Right lobe of liver (tissue), 6 donors: ENCODE results near the gene KCNH1. TPM values are rescaled to one million over a fixed set of nuclear protein-coding genes. Genes with fewer than 3 reads are reported as not detected.

Source experiments
- ATAC-seq, 4 donors: fragments of 200-7000 bp; cut with Tn5 transposase; one replicate each; pipeline ENCODE4 v1.9.1; 2020; ENCODE audit warnings: mild to moderate bottlenecking in 4 of 4, moderate library complexity in 4 of 4
- DNase-seq, 3 donors: peaks; one replicate each; pipeline ENCODE4 v3.0.0-alpha.2; 2020
- H3K27ac ChIP-seq, 3 donors: fragments of 200-600 bp; one replicate each; pipeline ENCODE4 v1.8.0; 2022
- H3K27me3 ChIP-seq, 2 donors: fragments of 200-600 bp; one replicate each; pipeline ENCODE4 v1.8.0; 2022
- H3K36me3 ChIP-seq, 4 donors: fragments of 200-600 bp; sonication (generic) in 1 of 4; one replicate each; pipeline versions ENCODE4 v1.5.1 to v1.8.0; 2017 to 2022; ENCODE audit warnings: control low read depth in 1 of 4
- H3K4me1 ChIP-seq, 4 donors: fragments of 200-600 bp; sonication (generic) in 1 of 4; one replicate each; pipeline versions ENCODE4 v1.5.1 to v1.8.0; 2017 to 2022; ENCODE audit warnings: control low read depth in 1 of 4
- H3K4me3 ChIP-seq, 3 donors: fragments of 200-600 bp; one replicate each; pipeline ENCODE4 v1.8.0; 2022
- H3K9me3 ChIP-seq, 4 donors: fragments of 200-600 bp; sonication (generic) in 1 of 4; one replicate each; pipeline versions ENCODE4 v1.5.1 to v1.8.0; 2017 to 2022; ENCODE audit warnings: control low read depth in 1 of 4
- POLR2A ChIP-seq: fragments of 450-650 bp; IDR thresholded peaks from one replicate; pipeline ENCODE4 v1.6.1; 2017; ENCODE audit warnings: antibody characterized with exemption, mild to moderate bottlenecking
- WGBS: methylation state at CpG from one replicate; pipeline ENCODE4 v1.1.6; 2018; ENCODE audit warnings: low coverage, low lambda C conversion rate; ENCODE audit not compliant: insufficient coverage; ENCODE audit errors: missing lambda C conversion rate; 5-methylcytosine and 5-hydroxymethylcytosine counted together
- intact Hi-C, 2 donors: fragments of 100-400 bp; cut with DNase I; formaldehyde crosslinking; loops; one replicate each; pipeline versions ENCODE4 v1.11.2 to v1.14.1; 2022
- total RNA-seq, 6 experiments: library from RNA; depleted of rRNA in 2 of 6; stranded (reverse); fragments of >200 nt in 2 of 6; fragmentation: NEBNext Ultra II Directional in 3 of 6; extraction: Animal tissue kit (Norgen Biotek cat#: 25700) in 3 of 6; gene quantifications; one replicate each; pipeline versions ENCODE4 v1.1.0 to v1.2.4, GENCODE V29; 2016 to 2023
- TF ChIP-seq, protein P1 (sequence below), 4 donors: fragments of 200-600 bp in 3 of 4; fragments of 450-650 bp in 1 of 4; IDR thresholded peaks; one replicate each; pipeline versions ENCODE4 v1.5.1 to v1.8.0; 2016 to 2022; ENCODE audit warnings: antibody characterized with exemption in 4 of 4, mild to moderate bottlenecking in 2 of 4
- donor health status: DM: no; HTN: yes; CAD: no.
- donor health status: DM: no; HTN: no; CAD: no.
- donor health status: DM: no; HTN: no; CAD: no.
- donor health status: DM: no; HTN: yes; CAD: no.
- donor health status: DM: no; HTN: yes; CAD: no.

The KCNH1 gene
- total RNA-seq, 6 experiments from 2014 or later, result not detected

DNA sequence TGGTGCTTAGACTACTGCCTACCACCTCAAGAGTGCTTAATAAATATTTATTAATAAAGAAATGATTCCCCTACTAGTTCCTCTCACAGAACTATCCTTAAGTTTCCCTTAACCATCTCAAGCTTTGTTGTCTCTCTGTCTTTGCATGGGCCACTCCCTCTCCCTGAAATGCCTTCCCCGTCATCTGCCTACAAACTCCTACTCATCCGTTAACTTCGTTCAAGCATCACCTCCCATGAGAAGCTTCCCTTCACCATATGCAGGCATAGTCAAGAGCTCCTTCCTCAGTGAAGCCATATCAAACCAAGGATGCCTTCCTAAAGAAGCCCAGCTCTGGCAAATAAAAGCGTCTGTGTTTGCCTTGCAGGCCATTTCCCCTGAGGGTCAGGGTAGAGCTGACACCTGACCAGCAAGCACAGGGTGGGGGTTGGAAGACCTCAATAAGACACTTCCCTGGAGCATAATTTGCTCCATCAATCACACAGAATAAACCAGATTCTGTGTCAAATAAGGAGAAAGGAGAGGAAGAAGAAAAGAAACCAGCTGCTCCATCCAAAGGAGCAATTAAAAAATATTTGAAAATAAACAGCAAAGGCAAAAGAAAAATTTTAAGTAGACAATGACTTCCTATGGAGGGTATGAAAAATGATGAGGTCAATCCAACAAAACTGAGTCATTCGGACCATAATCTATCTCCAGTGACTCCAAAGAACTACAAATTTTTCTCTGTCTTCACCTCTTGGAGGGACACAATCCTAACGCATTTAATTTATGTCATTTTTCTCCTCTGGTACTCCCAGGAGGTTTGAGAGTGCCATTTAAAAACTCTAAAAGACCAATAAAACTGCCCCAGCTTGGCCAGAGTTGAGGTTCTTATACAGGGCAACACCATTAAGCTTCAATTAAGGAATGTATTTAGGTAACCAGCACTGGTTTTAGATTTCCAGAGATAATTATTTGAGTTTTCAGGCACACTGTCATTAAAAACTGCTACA, 303.6 kb downstream of the KCNH1 start:
- DNase-seq (no peak), ATAC-seq (no peak)
- no peak overlapping the region for H3K4me3 ChIP-seq
- H3K27me3 ChIP-seq, result no peaks in the 10 kb centered on the region
- intact Hi-C loops, result no loop called here
- no peak overlapping the region for H3K27ac ChIP-seq
- WGBS, result 65% methylated on average over 6 of the region's 6 CpGs
- no peaks in the 10 kb centered on the region for H3K36me3 ChIP-seq
- TF ChIP-seq, protein P1, sequence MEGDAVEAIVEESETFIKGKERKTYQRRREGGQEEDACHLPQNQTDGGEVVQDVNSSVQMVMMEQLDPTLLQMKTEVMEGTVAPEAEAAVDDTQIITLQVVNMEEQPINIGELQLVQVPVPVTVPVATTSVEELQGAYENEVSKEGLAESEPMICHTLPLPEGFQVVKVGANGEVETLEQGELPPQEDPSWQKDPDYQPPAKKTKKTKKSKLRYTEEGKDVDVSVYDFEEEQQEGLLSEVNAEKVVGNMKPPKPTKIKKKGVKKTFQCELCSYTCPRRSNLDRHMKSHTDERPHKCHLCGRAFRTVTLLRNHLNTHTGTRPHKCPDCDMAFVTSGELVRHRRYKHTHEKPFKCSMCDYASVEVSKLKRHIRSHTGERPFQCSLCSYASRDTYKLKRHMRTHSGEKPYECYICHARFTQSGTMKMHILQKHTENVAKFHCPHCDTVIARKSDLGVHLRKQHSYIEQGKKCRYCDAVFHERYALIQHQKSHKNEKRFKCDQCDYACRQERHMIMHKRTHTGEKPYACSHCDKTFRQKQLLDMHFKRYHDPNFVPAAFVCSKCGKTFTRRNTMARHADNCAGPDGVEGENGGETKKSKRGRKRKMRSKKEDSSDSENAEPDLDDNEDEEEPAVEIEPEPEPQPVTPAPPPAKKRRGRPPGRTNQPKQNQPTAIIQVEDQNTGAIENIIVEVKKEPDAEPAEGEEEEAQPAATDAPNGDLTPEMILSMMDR (IDR thresholded peaks at IDR 0.05), result no peak
- no peak for TF ChIP-seq POLR2A
- no peaks in the 10 kb centered on the region for H3K9me3 ChIP-seq
- no peaks in the 10 kb centered on the region for H3K4me1 ChIP-seq

DNA sequence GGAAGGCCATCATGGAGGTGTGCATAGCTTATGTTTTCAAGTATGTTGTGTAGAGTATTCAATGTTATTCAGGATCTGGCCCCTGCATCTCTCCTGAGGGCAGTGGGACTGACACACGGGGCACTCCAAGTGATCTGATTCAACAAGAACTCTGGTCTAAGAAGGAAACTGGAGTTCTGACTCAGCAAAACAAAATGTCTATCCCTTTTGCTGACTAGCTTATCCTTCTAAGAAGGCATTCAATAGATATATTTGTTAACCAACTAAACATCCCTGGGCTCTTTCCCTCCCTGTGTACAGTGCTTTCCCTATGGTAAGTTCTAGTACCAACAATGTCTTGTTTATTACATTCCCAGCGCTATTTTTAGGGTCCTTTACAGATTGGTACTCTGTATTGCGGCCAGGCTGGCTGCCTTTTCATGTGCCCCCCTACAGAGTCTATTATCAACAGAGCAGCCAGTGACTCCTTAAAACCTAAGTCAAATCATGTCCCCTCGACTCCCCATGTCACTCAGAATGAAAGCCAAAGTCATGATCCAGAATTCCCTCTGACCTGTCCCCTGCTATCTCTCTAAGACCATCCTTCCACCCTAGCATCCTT, 304.9 kb downstream of the KCNH1 start:
- Histone ChIP-seq H3K4me1 (no peaks in the 10 kb centered on the region), H3K4me3 (no peak overlapping the region), H3K36me3 (no peaks in the 10 kb centered on the region), H3K27me3 (no peaks in the 10 kb centered on the region), H3K27ac (no peak overlapping the region), H3K9me3 (no peaks in the 10 kb centered on the region)
- no peak for ATAC-seq
- WGBS, result 63% methylated on average over 4 of the region's 4 CpGs
- intact Hi-C loops, result no loop called here
- TF ChIP-seq, protein P1 (IDR thresholded peaks at IDR 0.05), result no peak
- TF ChIP-seq POLR2A, result no peak
- DNase-seq, result no peak

DNA sequence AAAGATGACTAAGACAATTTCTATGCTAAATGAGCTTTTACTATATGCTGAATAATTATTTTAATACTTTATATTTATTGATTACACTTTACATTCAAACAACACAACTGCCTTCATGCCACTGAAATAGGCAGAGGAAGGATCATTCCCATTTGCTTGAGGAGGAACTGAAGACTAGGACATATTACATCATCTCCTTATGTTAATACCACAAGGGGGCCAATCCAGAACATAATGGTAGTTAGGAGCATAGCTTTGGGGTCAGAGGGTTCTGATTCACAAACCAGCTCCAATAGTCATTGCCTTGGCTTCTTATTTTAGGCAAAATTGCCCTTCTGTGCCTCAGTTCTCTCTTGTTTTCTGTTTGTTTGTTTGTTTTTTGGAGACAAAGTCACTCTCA, 306.5 kb downstream of the KCNH1 start:
- no peak overlapping the region for H3K27ac ChIP-seq
- H3K27me3 ChIP-seq, result no peaks in the 10 kb centered on the region
- H3K9me3 ChIP-seq, result no peaks in the 10 kb centered on the region
- peaks cover 0 to 9% (median 0%) of the 10 kb centered on the region in 4 donors for H3K4me1 ChIP-seq
- no peak for ATAC-seq
- no peak for TF ChIP-seq POLR2A
- TF ChIP-seq, protein P1 (IDR thresholded peaks at IDR 0.05), result no peak
- H3K4me3 ChIP-seq, result no peak overlapping the region
- no peaks in the 10 kb centered on the region for H3K36me3 ChIP-seq
- no peak for DNase-seq
- intact Hi-C loops, result no loop called here

DNA sequence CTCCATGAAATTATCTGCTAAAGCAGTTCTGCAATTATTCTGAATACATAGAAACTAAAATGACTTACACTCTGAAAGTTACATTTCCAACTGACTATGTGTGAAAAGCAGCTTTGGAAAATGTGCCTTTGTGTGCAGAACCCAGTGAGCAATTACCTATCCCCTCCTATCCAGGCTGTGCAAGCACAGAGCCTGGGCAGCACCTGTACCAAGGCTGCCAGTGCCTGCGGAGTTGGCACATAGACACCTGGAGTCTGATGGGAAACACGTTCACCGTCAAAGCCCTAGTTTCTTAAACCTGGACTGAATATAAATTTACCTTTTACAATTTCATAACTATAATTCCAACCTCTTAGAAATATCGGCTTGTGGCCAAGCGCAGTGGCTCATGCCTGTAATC, 307.3 kb downstream of the KCNH1 start:
- H3K27ac ChIP-seq, result no peak overlapping the region
- DNase-seq (no peak), ATAC-seq (no peak)
- no peaks in the 10 kb centered on the region for H3K9me3 ChIP-seq
- intact Hi-C loops, result no loop called here
- WGBS, result 91% methylated on average over 5 of the region's 5 CpGs
- peaks cover 0 to 9% (median 0%) of the 10 kb centered on the region in 4 donors for H3K4me1 ChIP-seq
- no peak overlapping the region for H3K4me3 ChIP-seq
- H3K36me3 ChIP-seq, result no peaks in the 10 kb centered on the region
- no peak for TF ChIP-seq POLR2A
- TF ChIP-seq, protein P1 (IDR thresholded peaks at IDR 0.05), result no peak
- no peaks in the 10 kb centered on the region for H3K27me3 ChIP-seq
